Activated B cell treated with CpG ODN at 0.5 μM for 24 hours (primary cell): ENCODE measurements around the gene BEST4. TPM values are rescaled to one million over a fixed set of nuclear protein-coding genes. Genes with fewer than 3 reads are reported as not detected.
A peak's percentile ranks its signal among the peaks of the same experiment; 100 is the strongest.

Experiments
- ATAC-seq: fragments of 200-7000 bp; cut with Tn5 transposase; one replicate; pipeline ENCODE4 v1.10.0; 2021; ENCODE audit warnings: low read depth, mild to moderate bottlenecking, moderate library complexity
- CTCF ChIA-PET: fragments of 350-600 bp; sonication (Branson Sonifier 250); formaldehyde crosslinking; loops from one replicate; lab custom pipeline; 2021; ENCODE audit warnings: antibody characterized with exemption; lab: Charles Lee
- POLR2A ChIA-PET: fragments of 350-600 bp; sonication (Branson Sonifier 250); formaldehyde crosslinking; loops from one replicate; lab custom pipeline; 2021; ENCODE audit warnings: antibody characterized with exemption; lab: Charles Lee
- DNase-seq: peaks from one replicate; pipeline ENCODE4 v3.0.0; 2022
- H3K27ac Mint-ChIP-seq: one replicate; pipeline ENCODE4 v1.8.0; 2020; ENCODE audit warnings: mixed read lengths
- H3K27me3 Mint-ChIP-seq: one replicate; pipeline ENCODE4 v1.8.0; 2021; ENCODE audit warnings: mixed read lengths
- H3K36me3 Mint-ChIP-seq: one replicate; pipeline ENCODE4 v1.8.0; 2021; ENCODE audit warnings: low read depth, mixed read lengths
- H3K4me1 Mint-ChIP-seq: one replicate; pipeline ENCODE4 v1.8.0; 2021; ENCODE audit warnings: mixed read lengths
- H3K4me3 Mint-ChIP-seq: one replicate; pipeline ENCODE4 v1.8.0; 2020; ENCODE audit warnings: mild to moderate bottlenecking, mixed read lengths
- H3K9me3 Mint-ChIP-seq: one replicate; pipeline ENCODE4 v1.8.0; 2020; ENCODE audit warnings: mixed read lengths
- CTCF ChIP-seq: fragments of 200-600 bp; IDR thresholded peaks from one replicate; pipeline ENCODE4 v1.8.0; 2022; ENCODE audit warnings: antibody characterized with exemption, mild to moderate bottlenecking
- intact Hi-C: fragments of 100-400 bp; cut with micrococcal nuclease; formaldehyde crosslinking; loops from one replicate; pipeline ENCODE4 v1.15.1; 2024
- total RNA-seq: library from RNA; stranded (reverse); gene quantifications from 2 replicates; pipeline ENCODE4 v1.2.3, GENCODE V29; 2022

Gene BEST4
- 0.49 and 0.62 TPM in 2 replicates for total RNA-seq

GRCh38 chr1:44788120-44788860 lies at the start of gene BEST4:
TSS of gene BEST4 (minus strand) at chr1:44788170. CDS start at chr1:44787705, 465 bp downstream.
- Mint-ChIP-seq H3K27me3 (no peaks in the 10 kb centered on the region), H3K36me3 (no peaks in the 10 kb centered on the region), H3K4me3 (no peak within 1 kb of the TSS), H3K9me3 (no peaks in the 10 kb centered on the region), H3K27ac (peak within 1 kb of the TSS; percentile 59), H3K4me1 (peaks cover 29% of the 10 kb centered on the region)
- no peak for TF ChIP-seq CTCF
- DNase-seq: no peak
- CTCF ChIA-PET: interaction anchor here (0.9 to 3.6 kb wide), 5 partner anchors 21 to 226 kb away, joined by 3 to 13 read pairs (median 3); no protein-coding TSS in a partner anchor
- ATAC-seq: no peak
- POLR2A ChIA-PET: interaction anchor here (0.8 to 9.4 kb wide), 9 partner anchors 9 to 733 kb away, joined by 3 to 113 read pairs (median 6); partner anchors contain the start of genes PLK3, PRDX1, RNU5D-1 and RPS8
- intact Hi-C loops: loop anchor here (5.0 to 10.0 kb wide), 3 partner anchors 199 to 899 kb away; partner anchors contain the start of genes EIF2B3, GPBP1L1, TMEM69 and ZSWIM5

GRCh38 chr1:44835738-44836675 lies 48.0 kb upstream of the BEST4 start:
- no peaks in the 10 kb centered on the region for H3K9me3 Mint-ChIP-seq
- CTCF ChIA-PET: interaction anchor here (0.6 to 2.6 kb wide), 12 partner anchors 12 to 468 kb away, joined by 3 to 9 read pairs (median 3); partner anchors contain the start of gene PLK3
- POLR2A ChIA-PET: interaction anchor here (0.6 to 1.9 kb wide), 6 partner anchors 16 to 647 kb away, joined by 3 to 10 read pairs (median 3); partner anchors contain the start of genes HECTD3, PLK3 and UROD
- TF ChIP-seq CTCF: peak; percentile 71
- H3K36me3 Mint-ChIP-seq: no peaks in the 10 kb centered on the region
- DNase-seq: peak; percentile 75
- H3K4me3 Mint-ChIP-seq: no peak overlapping the region
- ATAC-seq: peak; percentile 99
- H3K27me3 Mint-ChIP-seq: no peaks in the 10 kb centered on the region
- H3K4me1 Mint-ChIP-seq: peaks cover 13% of the 10 kb centered on the region
- peak overlapping the region; percentile 47 for H3K27ac Mint-ChIP-seq
- intact Hi-C loops: loop anchor here (1.0 to 2.0 kb wide), 5 partner anchors 17 to 657 kb away; partner anchors contain the start of gene HECTD3

GRCh38 chr1:44834328-44834727 lies 46.4 kb upstream of the BEST4 start:
- H3K4me3 Mint-ChIP-seq: no peak overlapping the region

GRCh38 chr1:44832056-44832705 lies 44.2 kb upstream of the BEST4 start:
- POLR2A ChIA-PET: interaction anchor here (0.6 to 1.3 kb wide), 2 partner anchors 10 to 23 kb away, joined by 5 to 6 read pairs; no protein-coding TSS in a partner anchor
- ATAC-seq: no peak
- intact Hi-C loops: no loop called here

More at GRCh38 chr1:44834328-44834727, 46.4 kb upstream of the BEST4 start:
- Mint-ChIP-seq H3K36me3 (no peaks in the 10 kb centered on the region), H3K4me1 (peaks cover 13% of the 10 kb centered on the region), H3K9me3 (no peaks in the 10 kb centered on the region), H3K27ac (peak overlapping the region; percentile 33), H3K27me3 (no peaks in the 10 kb centered on the region)
- ChIA-PET POLR2A (interaction anchor here (0.7 kb wide), 1 partner anchor 9 kb away, joined by 8 read pairs; no protein-coding TSS in a partner anchor), CTCF (interaction anchor here (1.4 to 2.6 kb wide), 2 partner anchors 41 to 46 kb away, joined by 3 to 7 read pairs; partner anchors contain the start of gene BEST4)
- no peak for DNase-seq
- no peak for TF ChIP-seq CTCF
- intact Hi-C loops: no loop called here
- no peak for ATAC-seq

More at GRCh38 chr1:44832056-44832705, 44.2 kb upstream of the BEST4 start:
- DNase-seq: no peak
- no peak overlapping the region for H3K4me3 Mint-ChIP-seq
- H3K27me3 Mint-ChIP-seq: no peaks in the 10 kb centered on the region
- H3K36me3 Mint-ChIP-seq: no peaks in the 10 kb centered on the region
- H3K9me3 Mint-ChIP-seq: no peaks in the 10 kb centered on the region
- CTCF ChIA-PET: no interaction called here
- H3K27ac Mint-ChIP-seq: no peak overlapping the region
- no peak for TF ChIP-seq CTCF
- peaks cover 13% of the 10 kb centered on the region for H3K4me1 Mint-ChIP-seq
